ENCODE measurements around the gene WRAP53. TPM values are rescaled to one million over a fixed set of nuclear protein-coding genes. Genes with fewer than 3 reads are reported as not detected.
"Not testable (repeated sequence)": the region's sequence is repeated elsewhere in the genome, so short reads cannot be mapped to it uniquely, and the experiment has no call there.

Gene WRAP53
- 19.5 TPM for total RNA-seq (ENCODE audit: unreplicated experiment)
- long read RNA-seq, full-length matches to known transcripts = 19 of 22 reads
- long read RNA-seq, partial matches to known transcripts = 1 of 22 reads
- long read RNA-seq, other reads (novel, unspliced or antisense) = 2 of 22 reads

DNA sequence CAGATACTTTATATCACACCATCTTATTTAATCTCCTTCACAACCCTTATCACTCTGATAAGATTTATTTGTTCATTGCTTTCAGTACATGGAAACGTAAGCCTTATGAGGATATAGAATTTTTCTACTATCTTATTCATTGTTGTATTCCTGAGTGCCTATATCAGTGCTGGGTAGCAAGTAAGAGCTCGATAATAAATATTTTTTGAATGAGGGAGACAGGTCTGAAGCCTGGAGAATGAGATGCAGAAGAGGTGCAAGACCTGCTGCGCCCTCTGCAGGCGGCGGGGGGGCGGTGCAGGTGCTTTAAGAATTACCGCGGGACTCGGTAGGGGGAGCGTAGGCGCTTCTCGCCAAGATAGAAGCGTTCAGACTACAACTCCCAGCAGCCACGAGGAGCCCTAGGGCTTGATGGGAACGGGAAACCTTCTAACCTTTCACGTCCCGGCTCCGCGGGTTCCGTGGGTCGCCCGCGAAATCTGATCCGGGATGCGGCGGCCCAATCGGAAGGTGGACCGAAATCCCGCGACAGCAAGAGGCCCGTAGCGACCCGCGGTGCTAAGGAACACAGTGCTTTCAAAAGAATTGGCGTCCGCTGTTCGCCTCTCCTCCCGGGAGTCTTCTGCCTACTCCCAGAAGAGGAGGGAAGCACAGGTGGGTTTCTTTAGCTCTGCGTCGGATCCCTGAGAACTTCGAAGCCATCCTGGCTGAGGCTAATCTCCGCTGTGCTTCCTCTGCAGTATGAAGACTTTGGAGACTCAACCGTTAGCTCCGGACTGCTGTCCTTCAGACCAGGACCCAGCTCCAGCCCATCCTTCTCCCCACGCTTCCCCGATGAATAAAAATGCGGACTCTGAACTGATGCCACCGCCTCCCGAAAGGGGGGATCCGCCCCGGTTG, at the start of gene WRAP53:
Gene WRAP53, plus strand, starts transcription at position 570 of the 900 bp plus-strand sequence. Its CDS starts 172 bp downstream, at position 742.
- Mint-ChIP-seq H3K4me3 (ENCODE audit: unreplicated experiment) (peak within 1 kb of the TSS; percentile 98), H3K27ac (ENCODE audit: unreplicated experiment) (peak within 1 kb of the TSS; percentile 100), H3K9me3 (ENCODE audit: unreplicated experiment) (peaks cover 9% of the 10 kb centered on the region), H3K27me3 (ENCODE audit: unreplicated experiment) (peaks cover 14% of the 10 kb centered on the region), H3K36me3 (ENCODE audit: unreplicated experiment) (no peaks in the 10 kb centered on the region), H3K4me1 (ENCODE audit: low read depth, unreplicated experiment) (peaks cover 6% of the 10 kb centered on the region)
- TF ChIP-seq, protein P1, sequence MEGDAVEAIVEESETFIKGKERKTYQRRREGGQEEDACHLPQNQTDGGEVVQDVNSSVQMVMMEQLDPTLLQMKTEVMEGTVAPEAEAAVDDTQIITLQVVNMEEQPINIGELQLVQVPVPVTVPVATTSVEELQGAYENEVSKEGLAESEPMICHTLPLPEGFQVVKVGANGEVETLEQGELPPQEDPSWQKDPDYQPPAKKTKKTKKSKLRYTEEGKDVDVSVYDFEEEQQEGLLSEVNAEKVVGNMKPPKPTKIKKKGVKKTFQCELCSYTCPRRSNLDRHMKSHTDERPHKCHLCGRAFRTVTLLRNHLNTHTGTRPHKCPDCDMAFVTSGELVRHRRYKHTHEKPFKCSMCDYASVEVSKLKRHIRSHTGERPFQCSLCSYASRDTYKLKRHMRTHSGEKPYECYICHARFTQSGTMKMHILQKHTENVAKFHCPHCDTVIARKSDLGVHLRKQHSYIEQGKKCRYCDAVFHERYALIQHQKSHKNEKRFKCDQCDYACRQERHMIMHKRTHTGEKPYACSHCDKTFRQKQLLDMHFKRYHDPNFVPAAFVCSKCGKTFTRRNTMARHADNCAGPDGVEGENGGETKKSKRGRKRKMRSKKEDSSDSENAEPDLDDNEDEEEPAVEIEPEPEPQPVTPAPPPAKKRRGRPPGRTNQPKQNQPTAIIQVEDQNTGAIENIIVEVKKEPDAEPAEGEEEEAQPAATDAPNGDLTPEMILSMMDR (IDR thresholded peaks at IDR 0.05; ENCODE audit: partially characterized antibody, unreplicated experiment) = peak; percentile 98
- peak; percentile 95 for DNase-seq

DNA sequence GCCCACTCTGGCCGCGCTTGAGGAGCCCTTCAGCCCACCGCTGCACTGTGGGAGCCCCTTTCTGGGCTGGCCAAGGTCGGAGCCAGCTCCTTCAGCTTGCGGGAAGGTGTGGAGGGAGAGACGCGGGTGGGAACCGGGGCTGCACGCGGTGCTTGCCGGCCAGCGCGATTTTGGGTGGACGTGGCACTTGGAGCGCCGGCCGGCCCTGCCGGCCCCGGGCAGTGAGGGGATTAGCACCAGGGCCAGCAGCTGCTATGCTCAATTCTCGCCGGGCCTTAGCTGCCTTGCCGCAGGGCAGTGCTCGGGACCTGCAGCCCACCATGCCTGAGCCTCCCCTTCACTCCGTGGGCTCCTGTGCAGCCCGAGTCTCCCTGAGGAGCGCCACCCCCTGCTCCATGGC, 47.5 kb upstream of the WRAP53 start:
- Mint-ChIP-seq H3K36me3 (ENCODE audit: unreplicated experiment) (no peaks in the 10 kb centered on the region), H3K27me3 (ENCODE audit: unreplicated experiment) (peaks cover 2% of the 10 kb centered on the region), H3K4me3 (ENCODE audit: unreplicated experiment) (no peak overlapping the region), H3K27ac (ENCODE audit: unreplicated experiment) (no peak overlapping the region), H3K9me3 (ENCODE audit: unreplicated experiment) (peaks cover 6% of the 10 kb centered on the region), H3K4me1 (ENCODE audit: low read depth, unreplicated experiment) (no peaks in the 10 kb centered on the region)
- TF ChIP-seq, protein P1 (IDR thresholded peaks at IDR 0.05; ENCODE audit: partially characterized antibody, unreplicated experiment) = no peak
- no peak for DNase-seq

DNA sequence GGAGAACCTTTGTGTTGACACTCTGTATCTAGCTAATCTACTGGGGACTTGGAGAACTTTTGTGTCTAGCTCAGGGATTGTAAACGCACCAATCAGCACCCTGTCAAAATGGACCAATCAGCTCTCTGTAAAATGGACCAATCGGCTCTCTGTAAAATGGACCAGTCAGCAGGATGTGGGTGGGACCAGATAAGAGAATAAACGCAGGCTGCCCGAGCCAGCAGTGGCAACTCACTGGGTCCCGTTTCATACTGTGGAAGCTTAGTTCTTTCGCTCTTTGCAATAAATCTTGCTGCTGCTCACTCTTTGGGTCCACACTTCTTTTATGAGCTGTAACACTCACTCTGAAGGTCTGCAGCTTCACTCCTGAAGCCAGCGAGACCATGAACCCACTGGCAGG, 46.6 kb upstream of the WRAP53 start:
- not testable (repeated sequence) for H3K27me3 Mint-ChIP-seq (ENCODE audit: unreplicated experiment); H3K4me1 Mint-ChIP-seq (ENCODE audit: low read depth, unreplicated experiment); H3K27ac Mint-ChIP-seq (ENCODE audit: unreplicated experiment); H3K4me3 Mint-ChIP-seq (ENCODE audit: unreplicated experiment); DNase-seq; H3K9me3 Mint-ChIP-seq (ENCODE audit: unreplicated experiment); H3K36me3 Mint-ChIP-seq (ENCODE audit: unreplicated experiment)

DNA sequence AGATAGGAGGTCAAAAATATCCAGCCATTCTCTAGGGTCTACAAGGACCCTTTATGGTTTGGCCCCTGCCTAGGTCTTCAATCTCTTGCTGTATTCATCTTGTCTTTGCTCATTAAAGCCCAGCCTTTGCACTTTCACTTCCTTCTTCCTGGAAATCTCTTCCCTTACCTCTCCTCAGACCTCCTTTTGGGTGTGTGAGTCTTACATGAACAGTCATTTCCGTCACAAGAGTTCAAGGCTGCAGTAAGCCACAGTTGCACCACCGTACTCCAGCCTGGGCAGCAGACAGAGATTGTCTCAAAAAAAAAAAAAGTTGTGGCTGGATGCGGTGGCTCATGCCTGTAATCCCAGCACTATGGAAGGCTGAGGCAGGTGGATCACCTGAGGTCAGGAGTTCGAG, 43.5 kb upstream of the WRAP53 start:
- Mint-ChIP-seq H3K36me3 (ENCODE audit: unreplicated experiment) (no peaks in the 10 kb centered on the region), H3K27ac (ENCODE audit: unreplicated experiment) (no peak overlapping the region), H3K27me3 (ENCODE audit: unreplicated experiment) (peaks cover 2% of the 10 kb centered on the region), H3K4me3 (ENCODE audit: unreplicated experiment) (peak overlapping the region; percentile 2), H3K9me3 (ENCODE audit: unreplicated experiment) (peaks cover 6% of the 10 kb centered on the region), H3K4me1 (ENCODE audit: low read depth, unreplicated experiment) (peaks cover under 1% of the 10 kb centered on the region)
- TF ChIP-seq, protein P1 (IDR thresholded peaks at IDR 0.05; ENCODE audit: partially characterized antibody, unreplicated experiment) = no peak
- DNase-seq = no peak

DNA sequence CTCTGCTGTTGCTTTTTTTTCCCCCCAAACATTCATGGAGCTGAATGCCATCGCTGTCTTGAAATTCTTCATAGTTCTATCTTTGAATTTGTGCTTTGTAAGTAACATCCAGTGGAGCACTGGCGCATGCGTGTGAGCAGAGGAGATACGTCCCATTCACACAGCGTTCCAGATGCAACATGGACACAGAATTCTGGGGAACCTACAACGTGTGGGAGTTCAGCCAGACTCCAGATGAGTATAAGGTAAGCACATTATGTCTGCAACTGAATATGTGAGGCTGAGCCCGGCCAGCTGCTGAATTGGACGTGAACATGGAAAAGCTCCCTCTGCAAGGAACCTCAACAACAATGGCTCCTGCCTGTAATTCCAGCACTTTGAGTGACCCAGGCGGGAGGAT, 41.8 kb upstream of the WRAP53 start:
- peaks cover 10% of the 10 kb centered on the region for H3K27me3 Mint-ChIP-seq (ENCODE audit: unreplicated experiment)
- H3K4me3 Mint-ChIP-seq (ENCODE audit: unreplicated experiment) = no peak overlapping the region
- DNase-seq = no peak
- H3K4me1 Mint-ChIP-seq (ENCODE audit: low read depth, unreplicated experiment) = peaks cover 10% of the 10 kb centered on the region
- H3K36me3 Mint-ChIP-seq (ENCODE audit: unreplicated experiment) = no peaks in the 10 kb centered on the region
- peaks cover 11% of the 10 kb centered on the region for H3K9me3 Mint-ChIP-seq (ENCODE audit: unreplicated experiment)
- TF ChIP-seq, protein P1 (IDR thresholded peaks at IDR 0.05; ENCODE audit: partially characterized antibody, unreplicated experiment) = no peak
- H3K27ac Mint-ChIP-seq (ENCODE audit: unreplicated experiment) = no peak overlapping the region

All from glutamatergic neuron (in vitro differentiated cells).